ENCODE data around the gene POLA2. TPM values are rescaled to one million over a fixed set of nuclear protein-coding genes. Genes with fewer than 3 reads are reported as not detected.
A peak's percentile ranks its signal among the peaks of the same experiment; 100 is the strongest.

Gene POLA2
- total RNA-seq, 1 experiment from 2014 or later, result 35.6 TPM

DNA sequence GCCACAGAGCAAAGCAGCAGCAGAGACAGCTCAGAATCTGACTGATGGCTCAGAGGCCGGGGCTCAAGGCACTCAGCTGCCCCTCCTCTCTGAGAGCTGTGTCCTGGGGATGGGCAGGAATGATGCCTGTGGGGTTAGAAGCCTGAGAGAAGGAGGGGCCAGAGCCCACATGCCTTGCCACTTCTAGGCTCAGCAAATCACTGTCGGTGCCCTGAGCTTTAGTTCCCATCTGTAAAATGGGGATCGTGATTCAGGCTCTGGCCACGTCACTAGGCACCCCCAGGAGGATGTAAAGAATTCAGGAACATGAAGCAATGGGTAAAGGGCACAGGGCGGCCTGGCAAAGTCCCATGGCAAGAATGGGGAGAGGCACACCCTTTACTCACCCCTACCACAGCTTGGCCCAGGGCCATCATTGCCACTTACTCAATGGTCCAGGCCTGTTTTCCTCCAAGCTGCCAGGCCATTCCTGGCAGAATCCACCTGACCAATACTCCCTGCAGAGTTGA lies 49.5 kb downstream of the POLA2 start (continued):
- TF ChIP-seq ZNF416 (CRISPR knock-in tag; IDR thresholded peaks at IDR 0.05) (no peak), USF2 (CRISPR knock-in tag; IDR thresholded peaks at IDR 0.05) (no peak), MYBL2 (CRISPR knock-in tag; IDR thresholded peaks at IDR 0.05) (no peak), FOXJ3 (CRISPR knock-in tag; IDR thresholded peaks at IDR 0.05; ENCODE audit: borderline replicate concordance) (no peak), ETV6 (CRISPR knock-in tag; IDR thresholded peaks at IDR 0.05) (no peak), TP53 (CRISPR knock-in tag; IDR thresholded peaks at IDR 0.05) (no peak)

- Mint-ChIP-seq H3K4me3 (peak within 1 kb of the TSS; percentile 71), H3K27ac (no peak within 1 kb of the TSS), H3K4me1 (peaks cover 39% of the 10 kb centered on the region), H3K36me3 (no peaks in the 10 kb centered on the region), H3K9me3 (no peaks in the 10 kb centered on the region), H3K27me3 (ENCODE audit: low read depth) (peaks cover 35% of the 10 kb centered on the region)
- DNase-seq (ENCODE audit: low spot score) (peak; percentile 87), ATAC-seq (peak; percentile 78)
- 0 out of 2 replicates have a peak, but pooled peaks have one; percentile 36 for TF ChIP-seq GABPB1 (CRISPR knock-in tag; IDR thresholded peaks at IDR 0.05)
- TF ChIP-seq ZNF317 (CRISPR knock-in tag; IDR thresholded peaks at IDR 0.05; ENCODE audit: borderline replicate concordance, low read depth), result no peak
- peak; percentile 70 for TF ChIP-seq E2F5 (CRISPR knock-in tag; IDR thresholded peaks at IDR 0.05)
- no peak for TF ChIP-seq USF2 (CRISPR knock-in tag; IDR thresholded peaks at IDR 0.05)
- 0 out of 2 replicates have a peak, but pooled peaks have one; percentile 33 for TF ChIP-seq ZNF232 (CRISPR knock-in tag; IDR thresholded peaks at IDR 0.05)
- TF ChIP-seq HMGXB4 (CRISPR knock-in tag; IDR thresholded peaks at IDR 0.05), result 0 out of 2 replicates have a peak, but pooled peaks have one; percentile 14
- TF ChIP-seq PRRX2 (CRISPR knock-in tag; IDR thresholded peaks at IDR 0.05), result no peak
- no peak for TF ChIP-seq MYBL2 (CRISPR knock-in tag; IDR thresholded peaks at IDR 0.05)
- TF ChIP-seq ZNF416 (CRISPR knock-in tag; IDR thresholded peaks at IDR 0.05), result peak; percentile 69; the same call in 1 of the 2 replicates
- TF ChIP-seq FOXK1 (CRISPR knock-in tag; IDR thresholded peaks at IDR 0.05), result peak; percentile 59; the same call in 1 of the 2 replicates
- TF ChIP-seq, protein P1, sequence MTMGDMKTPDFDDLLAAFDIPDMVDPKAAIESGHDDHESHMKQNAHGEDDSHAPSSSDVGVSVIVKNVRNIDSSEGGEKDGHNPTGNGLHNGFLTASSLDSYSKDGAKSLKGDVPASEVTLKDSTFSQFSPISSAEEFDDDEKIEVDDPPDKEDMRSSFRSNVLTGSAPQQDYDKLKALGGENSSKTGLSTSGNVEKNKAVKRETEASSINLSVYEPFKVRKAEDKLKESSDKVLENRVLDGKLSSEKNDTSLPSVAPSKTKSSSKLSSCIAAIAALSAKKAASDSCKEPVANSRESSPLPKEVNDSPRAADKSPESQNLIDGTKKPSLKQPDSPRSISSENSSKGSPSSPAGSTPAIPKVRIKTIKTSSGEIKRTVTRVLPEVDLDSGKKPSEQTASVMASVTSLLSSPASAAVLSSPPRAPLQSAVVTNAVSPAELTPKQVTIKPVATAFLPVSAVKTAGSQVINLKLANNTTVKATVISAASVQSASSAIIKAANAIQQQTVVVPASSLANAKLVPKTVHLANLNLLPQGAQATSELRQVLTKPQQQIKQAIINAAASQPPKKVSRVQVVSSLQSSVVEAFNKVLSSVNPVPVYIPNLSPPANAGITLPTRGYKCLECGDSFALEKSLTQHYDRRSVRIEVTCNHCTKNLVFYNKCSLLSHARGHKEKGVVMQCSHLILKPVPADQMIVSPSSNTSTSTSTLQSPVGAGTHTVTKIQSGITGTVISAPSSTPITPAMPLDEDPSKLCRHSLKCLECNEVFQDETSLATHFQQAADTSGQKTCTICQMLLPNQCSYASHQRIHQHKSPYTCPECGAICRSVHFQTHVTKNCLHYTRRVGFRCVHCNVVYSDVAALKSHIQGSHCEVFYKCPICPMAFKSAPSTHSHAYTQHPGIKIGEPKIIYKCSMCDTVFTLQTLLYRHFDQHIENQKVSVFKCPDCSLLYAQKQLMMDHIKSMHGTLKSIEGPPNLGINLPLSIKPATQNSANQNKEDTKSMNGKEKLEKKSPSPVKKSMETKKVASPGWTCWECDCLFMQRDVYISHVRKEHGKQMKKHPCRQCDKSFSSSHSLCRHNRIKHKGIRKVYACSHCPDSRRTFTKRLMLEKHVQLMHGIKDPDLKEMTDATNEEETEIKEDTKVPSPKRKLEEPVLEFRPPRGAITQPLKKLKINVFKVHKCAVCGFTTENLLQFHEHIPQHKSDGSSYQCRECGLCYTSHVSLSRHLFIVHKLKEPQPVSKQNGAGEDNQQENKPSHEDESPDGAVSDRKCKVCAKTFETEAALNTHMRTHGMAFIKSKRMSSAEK (CRISPR knock-in tag; IDR thresholded peaks at IDR 0.05; ENCODE audit: borderline replicate concordance), result no peak
- 0 out of 2 replicates have a peak, but pooled peaks have one; percentile 53 for TF ChIP-seq NFE2L1 (CRISPR knock-in tag; IDR thresholded peaks at IDR 0.05)
- peak; percentile 79 for TF ChIP-seq SP1 (CRISPR knock-in tag; conservative IDR thresholded peaks at IDR 0.05)
- TF ChIP-seq CREM (CRISPR knock-in tag; IDR thresholded peaks at IDR 0.05), result peak; percentile 55; the same call in 1 of the 2 replicates
- no peak for TF ChIP-seq ZNF219 (CRISPR knock-in tag; IDR thresholded peaks at IDR 0.05; ENCODE audit: borderline replicate concordance)
- TF ChIP-seq ARID4B (CRISPR knock-in tag; IDR thresholded peaks at IDR 0.05; ENCODE audit: borderline replicate concordance), result peak; percentile 41; the same call in 1 of the 2 replicates
- ChIA-PET CTCF (interaction anchor here (0.6 to 13.2 kb wide), 52 partner anchors 9 to 278 kb away, joined by 3 to 232 read pairs (median 5); partner anchors contain the start of genes CAPN1, DPF2, FAU and MRPL49), POLR2A (interaction anchor here (0.7 to 2.9 kb wide), 10 partner anchors 12 to 318 kb away, joined by 3 to 13 read pairs (median 4); partner anchors contain the start of genes BATF2, DPF2, MALAT1 and POLA2)
These were observed 52.9 kb downstream of the POLA2 start, which contains the start of gene CDC42EP2 for GRCh38 chr11:65314501-65315203. CDC42EP2 (plus strand) TSS chr11:65314866; CDS start chr11:65320899, 6,033 bp downstream.
